ENCODE measurements around the gene RAD51B.
A peak's percentile ranks its signal among the peaks of the same experiment; 100 is the strongest.

RAD51B gene

GRCh38 chr14:68468437-68469207, 649.0 kb downstream of the RAD51B start:
- DNase-seq (ENCODE audit: low read depth) = no peak

GRCh38 chr14:68469208-68469713, 649.7 kb downstream of the RAD51B start:
- no peak for DNase-seq (ENCODE audit: low read depth)

GRCh38 chr14:68470361-68470760, 650.8 kb downstream of the RAD51B start:
- DNase-seq (ENCODE audit: low read depth) = no peak

- DNase-seq (ENCODE audit: low read depth) = no peak
These were observed 651.7 kb downstream of the RAD51B start for GRCh38 chr14:68471029-68471963.

- DNase-seq (ENCODE audit: low read depth) = no peak
These were observed 652.5 kb downstream of the RAD51B start for GRCh38 chr14:68471964-68472508.

- no peak for DNase-seq (ENCODE audit: low read depth)
These were observed 653.5 kb downstream of the RAD51B start for GRCh38 chr14:68473069-68473468.

- no peak for DNase-seq (ENCODE audit: low read depth)
These were observed 654.2 kb downstream of the RAD51B start for GRCh38 chr14:68473794-68474193.

- DNase-seq (ENCODE audit: low read depth) = no peak
These were observed 655.2 kb downstream of the RAD51B start for GRCh38 chr14:68474741-68475140.

- no peak for DNase-seq (ENCODE audit: low read depth)
These were observed 656.2 kb downstream of the RAD51B start for GRCh38 chr14:68475802-68476201.

GRCh38 chr14:68476212-68477109, 656.9 kb downstream of the RAD51B start:
- peak; percentile 86 for DNase-seq (ENCODE audit: low read depth)

GRCh38 chr14:68477110-68477455, 657.5 kb downstream of the RAD51B start:
- DNase-seq (ENCODE audit: low read depth) = no peak

- DNase-seq (ENCODE audit: low read depth) = no peak
These were observed 658.0 kb downstream of the RAD51B start for GRCh38 chr14:68477461-68478085.

GRCh38 chr14:68479247-68479646, 659.7 kb downstream of the RAD51B start:
- DNase-seq (ENCODE audit: low read depth) = no peak

- DNase-seq (ENCODE audit: low read depth) = no peak
These were observed 662.4 kb downstream of the RAD51B start for GRCh38 chr14:68482018-68482417.

- no peak for DNase-seq (ENCODE audit: low read depth)
These were observed 663.3 kb downstream of the RAD51B start for GRCh38 chr14:68482772-68483395.

- DNase-seq (ENCODE audit: low read depth) = no peak
These were observed 666.6 kb downstream of the RAD51B start for GRCh38 chr14:68486033-68486732.

- DNase-seq (ENCODE audit: low read depth) = no peak
These were observed 667.2 kb downstream of the RAD51B start for GRCh38 chr14:68486809-68487208.

- no peak for DNase-seq (ENCODE audit: low read depth)
These were observed 668.4 kb downstream of the RAD51B start for GRCh38 chr14:68487805-68488590.

GRCh38 chr14:68491793-68492192, 672.2 kb downstream of the RAD51B start:
- DNase-seq (ENCODE audit: low read depth) = no peak

Measured in stromal cell of bone marrow (primary cell).